GM21526 (cell line): ENCODE results near the gene SERGEF.

Source experiments
- ATAC-seq: cut with Tn5 transposase; IDR thresholded peaks from one replicate; pipeline ENCODE4 v1.9.1; 2021; ENCODE audit warnings: moderate library complexity; ENCODE audit not compliant: unreplicated experiment, low FRiP score

Gene SERGEF

DNA sequence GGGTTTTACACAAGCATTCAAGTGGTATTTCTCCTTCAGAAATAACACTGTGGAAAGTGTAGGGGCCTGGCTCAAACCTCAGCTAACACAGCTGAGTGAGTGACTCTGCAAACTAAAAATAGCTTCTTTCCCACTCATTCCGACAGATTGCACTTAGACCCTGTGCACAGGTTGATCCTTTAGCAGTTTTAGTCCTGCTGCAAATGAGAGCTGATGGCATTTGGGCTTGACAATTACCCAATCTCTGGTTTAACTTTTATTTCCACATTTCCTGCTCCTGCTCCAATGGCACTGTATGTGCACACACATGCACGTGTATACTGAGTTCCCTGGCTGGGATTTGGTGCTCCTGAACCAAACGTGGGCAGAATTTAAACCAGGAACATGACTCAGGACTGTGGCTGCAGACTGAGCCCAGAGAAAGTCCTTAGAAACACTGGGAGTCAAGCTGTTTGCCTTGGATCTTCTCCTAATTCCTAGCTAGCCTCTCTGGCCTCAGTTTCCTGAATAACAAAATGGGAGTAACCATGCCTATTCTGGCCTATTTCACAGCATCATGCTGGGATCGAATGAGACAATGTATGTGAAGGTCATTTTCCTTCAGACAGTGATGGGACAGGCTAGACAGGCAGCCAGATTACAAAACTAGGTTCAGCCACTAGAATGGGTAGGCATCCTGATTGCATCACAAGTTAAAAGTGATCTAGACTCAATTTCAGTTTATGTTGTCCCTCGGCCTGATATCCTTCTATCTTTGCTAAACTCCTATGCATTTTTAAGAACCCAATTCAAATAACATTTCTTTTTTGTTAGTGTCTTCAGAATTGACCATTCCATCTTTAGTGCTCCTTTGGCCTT lies 58.2 kb downstream of the SERGEF start:
- no peak for ATAC-seq

GRCh38 chr11:17952487-17952886 lies 60.4 kb downstream of the SERGEF start:
- no peak for ATAC-seq

DNA sequence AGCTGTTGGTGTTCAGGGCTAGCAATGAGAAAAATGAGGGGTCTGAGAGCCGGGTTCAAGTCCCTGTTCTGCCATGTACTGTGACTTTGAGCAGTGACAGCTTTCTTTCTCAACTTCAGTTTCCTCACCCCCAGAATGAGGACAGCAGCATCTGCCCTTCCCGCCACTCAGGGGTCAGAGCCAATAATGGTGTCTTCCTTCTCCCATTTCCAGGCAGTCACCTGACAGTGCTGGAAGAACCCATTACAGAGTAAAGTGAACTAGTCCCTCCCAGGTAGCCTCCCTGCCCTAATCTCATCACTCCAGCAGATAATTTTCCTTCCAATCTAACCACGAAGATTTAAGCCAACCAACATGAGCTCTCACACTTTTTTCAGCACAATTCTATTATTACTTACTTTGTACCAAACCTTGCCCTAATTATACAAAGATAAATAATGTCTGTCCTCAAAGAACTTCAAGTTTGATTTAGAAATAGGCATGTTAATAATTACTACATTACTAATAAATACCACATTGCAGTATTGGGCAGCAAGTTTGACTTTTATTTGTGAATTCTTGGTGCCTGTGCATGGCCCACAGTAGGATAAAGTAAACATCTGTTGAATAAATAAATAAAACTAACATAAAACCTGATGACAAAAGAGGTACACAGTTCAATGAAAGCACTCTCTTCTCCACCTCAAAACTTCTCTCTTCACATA lies 61.0 kb downstream of the SERGEF start:
- no peak for ATAC-seq

- no peak for ATAC-seq
These were observed 62.2 kb downstream of the SERGEF start for GRCh38 chr11:17950644-17951043.

- ATAC-seq = no peak
These were observed 64.6 kb downstream of the SERGEF start for GRCh38 chr11:17948296-17948695.

- no peak for ATAC-seq
These were observed 73.3 kb downstream of the SERGEF start for GRCh38 chr11:17939542-17939941.

DNA sequence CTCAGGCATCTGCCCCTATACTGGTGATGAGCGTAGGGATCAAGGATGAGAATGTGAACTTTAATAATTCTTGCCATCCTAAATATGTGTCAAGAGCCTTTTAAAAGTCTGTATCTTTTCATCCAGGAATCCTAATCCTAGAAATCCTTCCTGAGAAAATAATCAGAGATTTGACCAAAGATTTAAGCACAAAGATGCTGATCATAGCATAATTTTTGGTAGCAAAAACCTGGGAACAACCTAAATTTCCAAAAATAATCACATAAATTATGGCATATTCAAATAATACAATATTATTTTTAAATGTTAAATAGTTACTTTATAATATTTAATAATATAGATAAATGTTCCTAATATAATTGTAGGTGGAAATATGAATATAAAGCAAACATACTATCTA lies 76.1 kb downstream of the SERGEF start:
- ATAC-seq = no peak

DNA sequence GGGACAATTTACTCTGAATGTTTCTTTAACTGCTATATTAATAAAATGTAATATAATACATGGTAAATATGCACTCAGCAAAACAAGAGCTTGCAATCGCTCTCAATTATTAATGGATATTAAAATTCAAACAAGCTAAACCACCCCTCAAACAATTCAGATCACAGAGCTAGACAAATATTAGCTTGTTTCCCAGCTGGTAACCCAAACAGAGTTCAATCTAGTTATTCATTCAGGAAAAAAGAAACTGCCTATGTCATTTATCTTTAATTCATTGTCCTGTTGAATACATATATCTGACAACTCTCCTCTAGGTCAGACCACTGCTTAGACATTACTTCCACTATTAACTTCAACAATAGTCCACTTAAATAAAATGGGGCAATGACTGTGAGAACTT lies 78.7 kb downstream of the SERGEF start:
- no peak for ATAC-seq

DNA sequence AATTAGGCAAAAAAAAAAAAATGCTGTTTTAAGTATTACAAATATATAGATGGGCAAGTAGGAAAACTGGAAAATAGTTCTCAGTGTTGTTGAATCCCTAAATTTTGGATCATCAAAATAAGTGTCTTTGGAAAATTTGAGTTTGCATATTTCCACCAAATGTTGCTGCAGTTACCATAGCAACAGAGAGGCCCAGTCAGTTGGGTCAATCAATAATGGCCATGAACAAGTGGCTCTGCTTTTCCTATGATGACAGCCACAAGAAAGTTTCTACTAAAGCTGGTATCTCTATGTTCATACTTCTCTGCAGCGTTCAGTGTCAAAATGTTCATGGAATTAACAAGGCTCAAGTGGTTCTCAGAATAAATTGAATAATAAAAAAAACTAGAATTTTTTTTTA lies 79.1 kb downstream of the SERGEF start:
- ATAC-seq = no peak

GRCh38 chr11:17932472-17932871 lies 80.4 kb downstream of the SERGEF start:
- ATAC-seq = no peak

GRCh38 chr11:17931595-17931994 lies 81.3 kb downstream of the SERGEF start:
- ATAC-seq = no peak

GRCh38 chr11:17930544-17931125 lies 82.2 kb downstream of the SERGEF start:
- no peak for ATAC-seq

GRCh38 chr11:17929171-17929570 lies 83.7 kb downstream of the SERGEF start:
- ATAC-seq = no peak

DNA sequence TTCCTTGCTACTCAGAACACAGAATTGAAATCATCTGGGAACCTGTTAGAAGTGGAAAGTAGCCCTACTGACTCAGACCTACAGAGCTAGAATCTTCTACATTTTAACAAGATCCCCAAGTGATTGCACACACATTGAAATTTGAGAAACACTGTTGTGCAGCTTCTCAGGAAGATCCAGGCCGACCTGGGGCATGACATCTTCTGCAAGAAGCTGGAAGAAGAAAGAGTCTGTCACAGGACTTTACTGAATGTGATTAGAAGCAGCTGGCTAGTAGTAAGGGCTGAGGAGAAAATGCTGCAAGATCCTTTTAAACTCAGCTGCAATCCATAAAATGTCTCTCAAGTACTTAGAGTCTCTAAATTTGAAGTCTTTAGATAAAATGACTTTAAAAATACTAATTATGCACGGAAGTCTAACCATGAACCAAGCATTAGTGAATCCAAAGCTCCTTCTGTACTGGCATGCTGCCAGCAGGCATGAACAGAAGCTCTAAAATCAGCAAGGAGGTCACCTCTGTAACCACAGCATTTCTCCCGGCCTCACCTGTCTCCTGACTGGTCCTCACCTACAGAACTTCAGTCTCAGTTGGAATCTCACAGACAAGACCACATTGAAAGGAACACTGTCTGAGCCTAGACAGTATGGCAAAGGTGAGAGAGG lies 85.0 kb downstream of the SERGEF start:
- ATAC-seq = no peak

GRCh38 chr11:17927041-17927440 lies 85.8 kb downstream of the SERGEF start:
- no peak for ATAC-seq

DNA sequence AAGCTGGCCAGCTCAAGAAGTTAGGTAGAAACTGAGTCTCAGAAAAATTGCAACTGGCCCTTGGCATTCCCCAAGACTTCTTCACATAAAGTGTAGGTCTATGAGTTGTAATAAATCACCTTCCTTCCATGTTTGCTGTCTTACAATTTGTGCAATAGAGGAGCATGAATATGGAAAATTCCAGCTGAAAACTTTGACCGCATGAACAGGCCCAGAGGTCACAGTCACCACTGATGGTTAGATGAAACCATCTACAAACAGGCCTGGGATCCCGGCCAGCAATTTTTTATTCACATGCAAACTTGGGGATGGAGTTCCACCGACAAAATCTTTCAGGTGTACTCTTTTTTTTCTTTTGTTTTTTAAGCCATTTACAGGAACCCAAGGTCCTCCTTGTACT lies 88.1 kb downstream of the SERGEF start:
- no peak for ATAC-seq

- ATAC-seq = no peak
These were observed 89.6 kb downstream of the SERGEF start for GRCh38 chr11:17923217-17923616.

GRCh38 chr11:17922416-17922788 lies 90.4 kb downstream of the SERGEF start:
- ATAC-seq = no peak

DNA sequence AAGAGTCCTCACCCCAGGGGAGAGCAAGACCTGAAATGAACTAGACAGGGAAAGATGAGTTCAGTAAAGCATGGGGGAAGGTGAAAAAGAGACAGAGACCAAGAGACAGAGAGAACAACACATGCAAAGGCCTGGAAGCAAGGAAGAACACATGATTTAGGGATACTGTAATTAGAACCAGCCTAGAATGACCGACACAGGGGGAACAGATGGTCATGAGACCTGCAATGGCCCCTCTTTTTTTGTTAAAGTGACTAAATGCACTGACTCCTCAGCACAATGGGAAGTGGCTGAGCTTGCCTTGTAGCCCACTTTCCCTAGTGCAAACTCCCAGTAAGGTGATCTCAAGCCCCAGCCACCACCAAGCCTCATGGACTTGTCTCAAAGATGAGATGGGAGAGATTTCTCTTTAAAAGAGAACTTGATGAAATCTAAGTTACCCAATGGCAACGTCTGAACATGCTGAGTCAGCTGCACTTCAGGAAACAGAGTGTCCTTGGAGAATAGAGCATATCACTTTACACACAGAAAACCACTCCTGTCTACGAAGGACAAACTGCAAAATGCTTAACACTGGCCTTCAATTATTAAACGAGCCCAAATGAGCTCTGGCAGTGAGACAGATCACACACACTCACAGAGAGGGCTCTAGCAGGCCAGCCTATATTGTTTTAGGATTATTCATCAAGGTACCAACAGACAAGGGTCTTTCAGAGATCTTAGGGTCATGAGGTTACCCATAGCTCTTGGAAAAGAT lies 91.0 kb downstream of the SERGEF start:
- no peak for ATAC-seq

- no peak for ATAC-seq
These were observed 94.7 kb downstream of the SERGEF start for GRCh38 chr11:17918049-17918605.
